ENCODE measurements around the gene UTP4. TPM values are rescaled to one million over a fixed set of nuclear protein-coding genes. Genes with fewer than 3 reads are reported as not detected.

UTP4 gene
- total RNA-seq, 2 experiments from 2014 or later, result 40.1 to 40.3 TPM

- Mint-ChIP-seq H3K4me1 (ENCODE audit: low read depth) (peaks cover 4% of the 10 kb centered on the region), H3K27me3 (no peaks in the 10 kb centered on the region), H3K36me3 (ENCODE audit: low read depth) (no peaks in the 10 kb centered on the region), H3K4me3 (no peak overlapping the region), H3K27ac (no peak overlapping the region), H3K9me3 (no peaks in the 10 kb centered on the region)
- Histone ChIP-seq H3K36me3 (ENCODE audit: insufficient read depth, low read length) (no peaks in the 10 kb centered on the region), H3K27ac (ENCODE audit: low read depth in 1 of 2, low read length in 2 of 2) (no peak overlapping the region), H3K4me1 (ENCODE audit: insufficient read depth, low read length) (no peaks in the 10 kb centered on the region), H3K9me3 (ENCODE audit: control insufficient read depth in 1 of 2, insufficient read depth in 1 of 2, low read length in 2 of 2) (no peaks in the 10 kb centered on the region), H3K4me3 (ENCODE audit: low read length) (no peak overlapping the region), H3K27me3 (ENCODE audit: control insufficient read depth in 1 of 2, insufficient read depth in 2 of 2, low read length in 2 of 2) (no peaks in the 10 kb centered on the region)
- POLR2A ChIA-PET, result interaction anchor here (1.7 kb wide), 1 partner anchor 23 kb away, joined by 10 read pairs; the partner anchor contains the start of gene SNTB2
- ATAC-seq (ENCODE audit: poor library complexity), result no peak
- DNase-seq, result no peak
- no peak for TF ChIP-seq CTCF (IDR thresholded peaks at IDR 0.05)
- intact Hi-C loops (cut with DNase I, micrococcal nuclease), result no loop called here
- CTCF ChIA-PET, result no interaction called here
Measured at GRCh38 chr16:69209735-69210134, 77.3 kb downstream of the UTP4 start.

- Histone ChIP-seq H3K9me3 (ENCODE audit: control insufficient read depth in 1 of 2, insufficient read depth in 1 of 2, low read length in 2 of 2) (no peaks in the 10 kb centered on the region), H3K4me1 (ENCODE audit: insufficient read depth, low read length) (no peaks in the 10 kb centered on the region), H3K27me3 (ENCODE audit: control insufficient read depth in 1 of 2, insufficient read depth in 2 of 2, low read length in 2 of 2) (no peaks in the 10 kb centered on the region), H3K36me3 (ENCODE audit: insufficient read depth, low read length) (no peaks in the 10 kb centered on the region), H3K27ac (ENCODE audit: low read depth in 1 of 2, low read length in 2 of 2) (no peak overlapping the region), H3K4me3 (ENCODE audit: low read length) (no peak overlapping the region)
- no peaks in the 10 kb centered on the region for H3K9me3 Mint-ChIP-seq
- H3K4me1 Mint-ChIP-seq (ENCODE audit: low read depth), result no peaks in the 10 kb centered on the region
- ChIA-PET POLR2A (no interaction called here), CTCF (no interaction called here)
- ATAC-seq (ENCODE audit: poor library complexity) (no peak), DNase-seq (no peak)
- H3K4me3 Mint-ChIP-seq, result no peak overlapping the region
- no peaks in the 10 kb centered on the region for H3K27me3 Mint-ChIP-seq
- TF ChIP-seq CTCF (IDR thresholded peaks at IDR 0.05), result no peak
- intact Hi-C loops (cut with DNase I, micrococcal nuclease), result no loop called here
- H3K36me3 Mint-ChIP-seq (ENCODE audit: low read depth), result no peaks in the 10 kb centered on the region
- no peak overlapping the region for H3K27ac Mint-ChIP-seq
Measured at GRCh38 chr16:69217433-69217832, 85.0 kb downstream of the UTP4 start.

Other genes starting within 250 kb of the UTP4 start
- 1 to 10 TPM; 3.2 to 3.4 TPM for gene HAS3, start 27.0 kb upstream of the UTP4 start, total RNA-seq
- 10 to 100 TPM; 25.8 to 28.5 TPM for gene CHTF8, start 61 bp upstream of the UTP4 start, total RNA-seq
- gene SNTB2, start 54.5 kb downstream of the UTP4 start, total RNA-seq, result 10 to 100 TPM; 10.1 to 11.4 TPM
- 10 to 100 TPM; 57.8 to 62.4 TPM for gene VPS4A, start 178.7 kb downstream of the UTP4 start, total RNA-seq
- gene PDF, start 197.9 kb downstream of the UTP4 start, total RNA-seq, result 1 to 10 TPM; 2.8 to 2.9 TPM
- gene COG8, start 206.9 kb downstream of the UTP4 start, total RNA-seq, result 10 to 100 TPM; 18.4 to 19.3 TPM
- gene NIP7, start 207.1 kb downstream of the UTP4 start, total RNA-seq, result 10 to 100 TPM; 36.7 to 38.2 TPM
- 1 to 10 TPM; 1.5 to 2.1 TPM for gene TMED6, start 219.1 kb downstream of the UTP4 start, total RNA-seq

All from CD4-positive, alpha-beta T cell (primary cell).